Body of pancreas (tissue), 4 donors: ENCODE measurements around the gene PRPF8.

ENCODE experiments used
- POLR2A ChIP-seq, 3 donors: fragments of 450-650 bp; IDR thresholded peaks; one replicate each; pipeline ENCODE4 v1.6.1; 2016; ENCODE audit warnings: antibody characterized with exemption in 3 of 3, mild to moderate bottlenecking in 2 of 3
- TF ChIP-seq, protein P1 (sequence below), 7 experiments: fragments of 450-650 bp in 4 of 7; fragments of 200-600 bp in 3 of 7; sonication (generic) in 3 of 7; IDR thresholded peaks; one replicate each; pipeline ENCODE4 v1.5.1; 2016 to 2019; ENCODE audit warnings: antibody characterized with exemption in 7 of 7

DNA sequence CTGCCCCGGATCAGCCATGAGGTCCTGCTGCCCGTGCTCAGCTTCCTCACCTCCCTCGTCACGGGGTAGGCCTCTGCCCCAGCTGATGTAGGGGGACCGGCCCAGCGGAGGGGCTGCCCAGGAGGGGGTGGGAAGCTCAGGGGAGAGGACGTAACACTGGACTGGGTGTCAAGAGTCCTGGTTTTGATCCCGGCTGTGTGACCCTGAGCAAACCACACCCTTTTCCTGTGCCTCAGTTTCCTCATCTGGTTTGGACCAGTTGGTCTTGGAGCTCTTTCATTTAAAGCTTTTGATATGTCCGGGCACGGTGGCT is 46.5 kb upstream of the PRPF8 start:
- TF ChIP-seq, protein P1, sequence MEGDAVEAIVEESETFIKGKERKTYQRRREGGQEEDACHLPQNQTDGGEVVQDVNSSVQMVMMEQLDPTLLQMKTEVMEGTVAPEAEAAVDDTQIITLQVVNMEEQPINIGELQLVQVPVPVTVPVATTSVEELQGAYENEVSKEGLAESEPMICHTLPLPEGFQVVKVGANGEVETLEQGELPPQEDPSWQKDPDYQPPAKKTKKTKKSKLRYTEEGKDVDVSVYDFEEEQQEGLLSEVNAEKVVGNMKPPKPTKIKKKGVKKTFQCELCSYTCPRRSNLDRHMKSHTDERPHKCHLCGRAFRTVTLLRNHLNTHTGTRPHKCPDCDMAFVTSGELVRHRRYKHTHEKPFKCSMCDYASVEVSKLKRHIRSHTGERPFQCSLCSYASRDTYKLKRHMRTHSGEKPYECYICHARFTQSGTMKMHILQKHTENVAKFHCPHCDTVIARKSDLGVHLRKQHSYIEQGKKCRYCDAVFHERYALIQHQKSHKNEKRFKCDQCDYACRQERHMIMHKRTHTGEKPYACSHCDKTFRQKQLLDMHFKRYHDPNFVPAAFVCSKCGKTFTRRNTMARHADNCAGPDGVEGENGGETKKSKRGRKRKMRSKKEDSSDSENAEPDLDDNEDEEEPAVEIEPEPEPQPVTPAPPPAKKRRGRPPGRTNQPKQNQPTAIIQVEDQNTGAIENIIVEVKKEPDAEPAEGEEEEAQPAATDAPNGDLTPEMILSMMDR (IDR thresholded peaks at IDR 0.05): no peak
- no peak for TF ChIP-seq POLR2A (IDR thresholded peaks at IDR 0.05)
